SK-N-MC (cell line): ENCODE data around the gene RFX2.

Experiments
- FOXP2 ChIP-seq: optimal IDR thresholded peaks from 2 replicates; pipeline ENCODE3; 2011; ENCODE audit warnings: mild to moderate bottlenecking, moderate library complexity; ENCODE audit not compliant: insufficient read depth; ENCODE audit errors: extremely low read length, control extremely low read depth
- POLR2AphosphoS5 ChIP-seq: IDR thresholded peaks from 2 replicates; pipeline ENCODE4 v1.6.1; 2012; ENCODE audit warnings: mild to moderate bottlenecking, low read depth, low read length, borderline replicate concordance

GRCh38 chr19:5968431-5969373, 141.6 kb downstream of the RFX2 start:
- TF ChIP-seq FOXP2 (no peak), POLR2AphosphoS5 (no peak)
